Measurements from ENCODE around the gene DMAP1. TPM values are rescaled to one million over a fixed set of nuclear protein-coding genes. Genes with fewer than 3 reads are reported as not detected.

Gene DMAP1
- polyA plus RNA-seq, 1 donor (not counting 4 experiments of a cell fraction or from before 2014, with no cell fraction given) = 27.2 TPM

- H3K4me3 ChIP-seq (ENCODE audit: control insufficient read depth in 2 of 3, extremely low read depth in 1 of 3, insufficient read depth in 2 of 3, low read depth in 1 of 3, low read length in 3 of 3) = no peak overlapping the region
- no peak overlapping the region for H3K9ac ChIP-seq (ENCODE audit: control insufficient read depth, extremely low read depth, insufficient read depth, low read length)
- FAIRE-seq (no peak), DNase-seq (ENCODE audit: low read depth, low spot score) (no peak)
- H4K20me1 ChIP-seq (ENCODE audit: control insufficient read depth, extremely low read depth, insufficient read depth, low read length) = no peaks in the 10 kb centered on the region
- H3K4me2 ChIP-seq (ENCODE audit: control insufficient read depth, extremely low read depth, insufficient read depth, low read depth, low read length) = no peak overlapping the region
- no peaks in the 10 kb centered on the region for H3K36me3 ChIP-seq (ENCODE audit: control insufficient read depth in 2 of 2, extremely low read depth in 1 of 2, insufficient read depth in 2 of 2, low read length in 2 of 2)
- no peaks in the 10 kb centered on the region for H3K9me3 ChIP-seq (ENCODE audit: control insufficient read depth, low read depth, low read length)
- dilution Hi-C loops (cut with MboI; ENCODE audit: extremely low pct_ligation_motif_present, low sequenced_read_pairs) = no loop called here
- H3K4me1 ChIP-seq (ENCODE audit: control insufficient read depth, extremely low read depth, insufficient read depth, low read length) = no peaks in the 10 kb centered on the region
- no peaks in the 10 kb centered on the region for H3K27me3 ChIP-seq (ENCODE audit: control insufficient read depth, extremely low read depth, insufficient read depth, low read length)
- TF ChIP-seq EZH2 (IDR thresholded peaks at IDR 0.05; ENCODE audit: low read length) (no peak), CTCF (optimal IDR thresholded peaks at IDR 0.05 in 1 of 3, IDR thresholded peaks at IDR 0.05 in 1 of 3, conservative IDR thresholded peaks at IDR 0.05 in 1 of 3; ENCODE audit: extremely low read depth in 1 of 3, insufficient read depth in 2 of 3, low read length in 3 of 3) (peak in 1 of 3 experiments; percentile 10)
- H2AFZ ChIP-seq (ENCODE audit: control insufficient read depth, low read length) = no peak overlapping the region
- no peaks in the 10 kb centered on the region for H3K79me2 ChIP-seq (ENCODE audit: control insufficient read depth, insufficient read depth, low read length)
- H3K27ac ChIP-seq (ENCODE audit: control insufficient read depth, insufficient read depth, low read length) = no peak overlapping the region
- H3K9me1 ChIP-seq (ENCODE audit: control insufficient read depth, extremely low read depth, insufficient read depth, low read length) = no peaks in the 10 kb centered on the region
These were observed 42.9 kb upstream of the DMAP1 start for GRCh38 chr1:44170281-44170823.

GRCh38 chr1:44174630-44175029, 38.6 kb upstream of the DMAP1 start:
- no peaks in the 10 kb centered on the region for H3K36me3 ChIP-seq (ENCODE audit: control insufficient read depth in 2 of 2, extremely low read depth in 1 of 2, insufficient read depth in 2 of 2, low read length in 2 of 2)
- H3K27ac ChIP-seq (ENCODE audit: control insufficient read depth, insufficient read depth, low read length) = no peak overlapping the region
- H3K27me3 ChIP-seq (ENCODE audit: control insufficient read depth, extremely low read depth, insufficient read depth, low read length) = no peaks in the 10 kb centered on the region
- H3K4me1 ChIP-seq (ENCODE audit: control insufficient read depth, extremely low read depth, insufficient read depth, low read length) = no peaks in the 10 kb centered on the region
- no peak for TF ChIP-seq CTCF (optimal IDR thresholded peaks at IDR 0.05 in 1 of 3, IDR thresholded peaks at IDR 0.05 in 1 of 3, conservative IDR thresholded peaks at IDR 0.05 in 1 of 3; ENCODE audit: extremely low read depth in 1 of 3, insufficient read depth in 2 of 3, low read length in 3 of 3)
- no peak for TF ChIP-seq EZH2 (IDR thresholded peaks at IDR 0.05; ENCODE audit: low read length)
- no peaks in the 10 kb centered on the region for H3K79me2 ChIP-seq (ENCODE audit: control insufficient read depth, insufficient read depth, low read length)
- no peak overlapping the region for H3K4me3 ChIP-seq (ENCODE audit: control insufficient read depth in 2 of 3, extremely low read depth in 1 of 3, insufficient read depth in 2 of 3, low read depth in 1 of 3, low read length in 3 of 3)
- no peak overlapping the region for H2AFZ ChIP-seq (ENCODE audit: control insufficient read depth, low read length)
- H4K20me1 ChIP-seq (ENCODE audit: control insufficient read depth, extremely low read depth, insufficient read depth, low read length) = no peaks in the 10 kb centered on the region
- H3K9ac ChIP-seq (ENCODE audit: control insufficient read depth, extremely low read depth, insufficient read depth, low read length) = no peak overlapping the region
- DNase-seq (ENCODE audit: low read depth, low spot score) = no peak
- no peak for FAIRE-seq
- dilution Hi-C loops (cut with MboI; ENCODE audit: extremely low pct_ligation_motif_present, low sequenced_read_pairs) = no loop called here
- H3K4me2 ChIP-seq (ENCODE audit: control insufficient read depth, extremely low read depth, insufficient read depth, low read depth, low read length) = no peak overlapping the region
- no peaks in the 10 kb centered on the region for H3K9me3 ChIP-seq (ENCODE audit: control insufficient read depth, low read depth, low read length)
- H3K9me1 ChIP-seq (ENCODE audit: control insufficient read depth, extremely low read depth, insufficient read depth, low read length) = no peaks in the 10 kb centered on the region
